MM.1S (cell line): Measurements from ENCODE around the gene B3GALNT1.

ENCODE experiments used
- DNase-seq: peaks from one replicate; pipeline ENCODE4 v3.0.0-alpha.2; 2015
- H2AFZ ChIP-seq: fragments of 300-600 bp; sonication (generic); 2 replicates; pipeline ENCODE4 v1.6.0; 2016; ENCODE audit warnings: antibody characterized with exemption, low read length
- H3F3A ChIP-seq: fragments of 300-600 bp; sonication (generic); 2 replicates; pipeline ENCODE4 v1.6.1; 2016; ENCODE audit warnings: mild to moderate bottlenecking, antibody characterized with exemption, low read length, moderate library complexity, mixed read lengths; ENCODE audit not compliant: insufficient read depth
- H3K27ac ChIP-seq: fragments of 300-600 bp; sonication (generic); 2 replicates; pipeline ENCODE4 v1.5.1; 2016; ENCODE audit warnings: mild to moderate bottlenecking, low read length
- H3K27me3 ChIP-seq: fragments of 300-600 bp; sonication (generic); replicated peaks from 2 replicates; pipeline ENCODE4 v1.6.0; 2016; ENCODE audit warnings: low read length; ENCODE audit not compliant: insufficient read depth
- H3K36me3 ChIP-seq: fragments of 300-600 bp; sonication (generic); replicated peaks from 2 replicates; pipeline ENCODE4 v1.6.1; 2016; ENCODE audit warnings: mild to moderate bottlenecking, low read length, mixed read lengths; ENCODE audit not compliant: insufficient read depth
- H3K4me1 ChIP-seq: fragments of 300-600 bp; sonication (generic); 2 replicates; pipeline ENCODE4 v1.6.1; 2016; ENCODE audit warnings: low read length, mixed read lengths
- H3K4me2 ChIP-seq: fragments of 300-600 bp; sonication (generic); 2 replicates; pipeline ENCODE4 v1.6.0; 2016; ENCODE audit warnings: low read depth, low read length
- H3K4me3 ChIP-seq: fragments of 300-600 bp; sonication (generic); 2 replicates; pipeline ENCODE4 v1.5.1; 2016; ENCODE audit warnings: low read length, mixed read lengths
- H3K79me2 ChIP-seq: fragments of 300-600 bp; sonication (generic); 2 replicates; pipeline ENCODE4 v1.6.1; 2016; ENCODE audit warnings: mixed run types, low read length, mixed read lengths
- H3K9ac ChIP-seq: fragments of 300-600 bp; sonication (generic); 2 replicates; pipeline ENCODE4 v1.6.1; 2016; ENCODE audit warnings: low read length, mixed read lengths
- H3K9me2 ChIP-seq: fragments of 300-600 bp; sonication (generic); replicated peaks from 2 replicates; pipeline ENCODE4 v1.6.1; 2016; ENCODE audit warnings: mild to moderate bottlenecking, low read length, mixed read lengths; ENCODE audit not compliant: insufficient read depth
- H3K9me3 ChIP-seq: fragments of 300-600 bp; sonication (generic); replicated peaks from 2 replicates; pipeline ENCODE4 v1.6.1; 2016; ENCODE audit warnings: mild to moderate bottlenecking, low read length, mixed read lengths; ENCODE audit not compliant: insufficient read depth
- H4K20me1 ChIP-seq: fragments of 300-600 bp; sonication (generic); 2 replicates; pipeline ENCODE4 v1.6.1; 2016; ENCODE audit warnings: mild to moderate bottlenecking, low read length, moderate library complexity, mixed read lengths; ENCODE audit not compliant: insufficient read depth
- EZH2 ChIP-seq: fragments of 300-600 bp; sonication (generic); optimal IDR thresholded peaks from 2 replicates; pipeline ENCODE3; 2017; ENCODE audit warnings: low read depth, mild to moderate bottlenecking, antibody characterized with exemption, low read length, mixed read lengths
- EZH2phosphoT487 ChIP-seq: fragments of 300-600 bp; sonication (generic); IDR thresholded peaks from 2 replicates; pipeline ENCODE4 v1.6.1; 2018; ENCODE audit warnings: antibody characterized with exemption, low read length
- TF ChIP-seq, protein P1 (sequence below): fragments of 300-600 bp; sonication (generic); IDR thresholded peaks from 2 replicates; pipeline ENCODE4 v1.5.1; 2016; ENCODE audit warnings: antibody characterized with exemption, low read length, mixed read lengths

Gene B3GALNT1

DNA sequence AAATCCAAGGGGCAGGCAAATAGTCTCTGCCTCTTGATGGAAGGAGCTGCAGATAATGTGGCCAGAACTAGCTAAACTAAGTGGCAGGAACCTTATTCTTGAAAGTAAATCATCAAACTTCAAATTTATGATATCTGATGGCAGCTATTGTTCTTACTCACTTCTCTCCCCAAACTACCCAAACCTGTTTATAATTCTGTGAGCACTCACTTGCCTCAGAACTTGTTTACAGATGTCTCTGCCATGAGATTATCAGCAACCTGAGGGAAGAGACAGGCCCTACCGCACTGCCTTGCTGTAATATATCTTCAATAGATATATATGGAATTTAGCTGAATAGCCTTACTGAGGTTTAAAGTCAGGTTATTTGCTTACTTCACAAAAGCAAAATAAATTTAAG is 2.2 kb upstream of the B3GALNT1 start:
- Histone ChIP-seq H3K4me2 (no peak overlapping the region), H3K4me1 (no peaks in the 10 kb centered on the region), H3K9me2 (no peaks in the 10 kb centered on the region), H3F3A (no peaks in the 10 kb centered on the region), H3K36me3 (no peaks in the 10 kb centered on the region), H3K27me3 (no peaks in the 10 kb centered on the region), H3K4me3 (no peak overlapping the region), H3K27ac (no peak overlapping the region), H3K79me2 (no peaks in the 10 kb centered on the region), H3K9ac (no peak overlapping the region), H2AFZ (no peak overlapping the region), H4K20me1 (no peaks in the 10 kb centered on the region), H3K9me3 (no peaks in the 10 kb centered on the region)
- TF ChIP-seq EZH2phosphoT487 (no peak), EZH2 (no peak)
- TF ChIP-seq, protein P1, sequence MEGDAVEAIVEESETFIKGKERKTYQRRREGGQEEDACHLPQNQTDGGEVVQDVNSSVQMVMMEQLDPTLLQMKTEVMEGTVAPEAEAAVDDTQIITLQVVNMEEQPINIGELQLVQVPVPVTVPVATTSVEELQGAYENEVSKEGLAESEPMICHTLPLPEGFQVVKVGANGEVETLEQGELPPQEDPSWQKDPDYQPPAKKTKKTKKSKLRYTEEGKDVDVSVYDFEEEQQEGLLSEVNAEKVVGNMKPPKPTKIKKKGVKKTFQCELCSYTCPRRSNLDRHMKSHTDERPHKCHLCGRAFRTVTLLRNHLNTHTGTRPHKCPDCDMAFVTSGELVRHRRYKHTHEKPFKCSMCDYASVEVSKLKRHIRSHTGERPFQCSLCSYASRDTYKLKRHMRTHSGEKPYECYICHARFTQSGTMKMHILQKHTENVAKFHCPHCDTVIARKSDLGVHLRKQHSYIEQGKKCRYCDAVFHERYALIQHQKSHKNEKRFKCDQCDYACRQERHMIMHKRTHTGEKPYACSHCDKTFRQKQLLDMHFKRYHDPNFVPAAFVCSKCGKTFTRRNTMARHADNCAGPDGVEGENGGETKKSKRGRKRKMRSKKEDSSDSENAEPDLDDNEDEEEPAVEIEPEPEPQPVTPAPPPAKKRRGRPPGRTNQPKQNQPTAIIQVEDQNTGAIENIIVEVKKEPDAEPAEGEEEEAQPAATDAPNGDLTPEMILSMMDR = no peak
- DNase-seq = no peak

DNA sequence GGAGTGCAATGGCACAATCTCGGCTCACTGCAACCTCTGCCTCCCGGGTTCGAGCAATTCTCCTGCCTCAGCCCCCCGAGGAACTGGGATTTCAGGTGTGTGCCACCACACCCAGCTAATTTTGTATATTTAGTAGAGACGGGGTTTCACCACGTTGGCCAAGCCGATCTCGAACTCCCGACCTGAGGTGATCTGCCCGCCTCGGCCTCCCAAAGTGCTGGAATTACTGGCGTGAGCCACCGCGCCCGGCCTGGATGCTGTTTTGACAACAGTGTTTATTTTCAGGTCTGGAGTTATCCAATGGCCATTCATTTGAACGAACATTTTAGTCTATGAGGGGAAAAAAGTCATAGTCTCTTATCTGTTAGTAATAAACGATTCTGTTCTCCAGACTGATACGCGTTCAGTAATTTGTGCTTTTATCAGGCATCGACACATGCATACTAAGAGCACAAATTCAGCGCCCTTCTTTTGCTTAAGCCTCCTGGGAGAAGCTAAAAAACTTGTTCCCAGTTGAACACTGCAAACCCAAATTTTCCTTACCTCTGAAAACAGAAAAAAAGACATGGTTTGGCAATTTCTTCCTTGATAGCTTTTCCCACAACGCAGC is 1.3 kb downstream of the B3GALNT1 start:
- H3K4me2 ChIP-seq = no peak overlapping the region

DNA sequence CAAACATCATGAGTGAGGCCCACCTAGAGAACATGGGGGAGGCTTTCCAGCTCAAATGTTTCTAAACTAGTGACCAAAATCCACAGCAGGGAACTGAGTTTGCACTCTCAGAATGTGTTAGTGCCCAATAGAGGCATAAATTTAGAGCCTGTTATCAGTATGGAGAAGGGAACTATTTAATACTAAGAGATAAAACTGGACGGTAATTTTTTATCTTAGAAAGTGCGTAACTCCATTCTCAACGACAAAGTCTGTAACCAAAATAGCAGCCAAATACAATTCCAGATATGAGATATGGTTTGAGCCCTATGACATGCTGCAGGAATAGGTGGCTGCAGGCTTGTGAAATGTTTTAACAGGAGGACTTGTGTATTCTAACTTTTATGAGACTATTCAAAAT is 3.5 kb downstream of the B3GALNT1 start:
- Histone ChIP-seq H3K9ac (no peak overlapping the region), H3K27ac (no peak overlapping the region), H3K27me3 (no peaks in the 10 kb centered on the region), H3K4me3 (no peak overlapping the region), H3F3A (no peaks in the 10 kb centered on the region), H2AFZ (no peak overlapping the region), H3K9me2 (no peaks in the 10 kb centered on the region), H3K4me1 (no peaks in the 10 kb centered on the region), H3K9me3 (no peaks in the 10 kb centered on the region), H4K20me1 (no peaks in the 10 kb centered on the region), H3K36me3 (no peaks in the 10 kb centered on the region), H3K4me2 (no peak overlapping the region), H3K79me2 (no peaks in the 10 kb centered on the region)
- TF ChIP-seq, protein P1 = no peak
- TF ChIP-seq EZH2phosphoT487 (no peak), EZH2 (no peak)
- no peak for DNase-seq

More for the DNA sequence above, 1.3 kb downstream of the B3GALNT1 start:
- no peak overlapping the region for H3K27ac ChIP-seq
- H4K20me1 ChIP-seq = no peaks in the 10 kb centered on the region
- no peaks in the 10 kb centered on the region for H3K36me3 ChIP-seq
- H3K79me2 ChIP-seq = no peaks in the 10 kb centered on the region
- H3K4me1 ChIP-seq = no peaks in the 10 kb centered on the region
- no peaks in the 10 kb centered on the region for H3K27me3 ChIP-seq
- no peaks in the 10 kb centered on the region for H3K9me3 ChIP-seq
- no peaks in the 10 kb centered on the region for H3F3A ChIP-seq
- DNase-seq = no peak
- no peak overlapping the region for H3K4me3 ChIP-seq
- TF ChIP-seq, protein P1 = no peak
- TF ChIP-seq EZH2 (no peak), EZH2phosphoT487 (no peak)
- H2AFZ ChIP-seq = no peak overlapping the region
- no peaks in the 10 kb centered on the region for H3K9me2 ChIP-seq
- H3K9ac ChIP-seq = no peak overlapping the region
